HG02870 (cell line): ENCODE measurements around the gene NRXN2.

Source experiments
- ATAC-seq: cut with Tn5 transposase; IDR thresholded peaks from one replicate; pipeline ENCODE4 v1.9.1; 2021; ENCODE audit warnings: mild to moderate bottlenecking, moderate library complexity; ENCODE audit not compliant: unreplicated experiment

Gene NRXN2

GRCh38 chr11:64744544-64745188 lies 21.7 kb upstream of the NRXN2 start:
- no peak for ATAC-seq

- no peak for ATAC-seq
Observed at GRCh38 chr11:64743591-64744543, 20.9 kb upstream of the NRXN2 start, which contains the start of gene RASGRP2. RASGRP2 (minus strand) TSS chr11:64744142; CDS start chr11:64742866, 1,276 bp downstream.

GRCh38 chr11:64742889-64743590 lies 20.0 kb upstream of the NRXN2 start:
- ATAC-seq = no peak

- ATAC-seq = no peak
Observed at GRCh38 chr11:64742087-64742888, 19.3 kb upstream of the NRXN2 start.

GRCh38 chr11:64741375-64742086 lies 18.5 kb upstream of the NRXN2 start:
- ATAC-seq = no peak

GRCh38 chr11:64739871-64740270 lies 16.9 kb upstream of the NRXN2 start:
- ATAC-seq = no peak

- ATAC-seq = no peak
Observed at GRCh38 chr11:64736654-64737053, 13.7 kb upstream of the NRXN2 start.

- no peak for ATAC-seq
Observed at GRCh38 chr11:64735725-64736259, 12.8 kb upstream of the NRXN2 start.

GRCh38 chr11:64734811-64735724 lies 12.1 kb upstream of the NRXN2 start:
- ATAC-seq = no peak

- ATAC-seq = no peak
Observed at GRCh38 chr11:64731601-64732000, 8.6 kb upstream of the NRXN2 start.

GRCh38 chr11:64729851-64730382 lies 6.9 kb upstream of the NRXN2 start:
- no peak for ATAC-seq

GRCh38 chr11:64728757-64729365 lies 5.9 kb upstream of the NRXN2 start:
- ATAC-seq = no peak

GRCh38 chr11:64726867-64727530 lies 4.0 kb upstream of the NRXN2 start:
- ATAC-seq = no peak

- ATAC-seq = no peak
Observed at GRCh38 chr11:64726211-64726641, 3.2 kb upstream of the NRXN2 start.

GRCh38 chr11:64724863-64725532 lies 2.0 kb upstream of the NRXN2 start:
- ATAC-seq = no peak

GRCh38 chr11:64723907-64724862 lies 1.2 kb upstream of the NRXN2 start:
- ATAC-seq = no peak
